NOMO-1 treated with dmso at 0.1 percent for 144 hours (cell line): Measurements from ENCODE around the gene POLR1D.
A peak's percentile ranks its signal among the peaks of the same experiment; 100 is the strongest.
"Not testable (repeated sequence)": the region's sequence is repeated elsewhere in the genome, so short reads cannot be mapped to it uniquely, and the experiment has no call there.

Experiments
- DNase-seq: peaks from one replicate; lab custom pipeline; 2025; ENCODE audit not compliant: unreplicated experiment; lab: John Stamatoyannopoulos, UW

The POLR1D gene

GRCh38 chr13:27613628-27614027 is 8.1 kb upstream of the POLR1D start:
- no peak for DNase-seq

DNA sequence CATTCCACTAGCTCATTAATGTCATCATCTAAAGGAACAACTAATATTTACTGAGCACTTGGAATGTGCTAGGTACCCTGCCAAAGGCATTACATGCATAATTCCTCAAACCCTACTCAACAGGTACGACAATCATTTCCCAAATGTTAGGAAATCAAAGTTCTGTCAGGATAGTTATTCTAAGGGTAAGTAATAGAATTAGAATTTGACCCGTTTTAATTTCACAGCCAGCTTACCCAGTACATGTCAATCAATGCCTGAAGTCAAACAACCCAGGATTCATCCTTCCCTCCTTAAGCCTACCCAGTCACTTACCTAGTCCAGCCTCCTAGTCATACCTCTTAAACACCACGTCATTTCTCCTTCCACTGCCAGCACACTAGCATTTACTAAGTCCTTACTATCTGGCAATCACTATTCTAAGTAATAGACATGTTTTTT is 3.8 kb upstream of the POLR1D start:
- DNase-seq: no peak

- DNase-seq: no peak
Observed at GRCh38 chr13:27619093-27619727, 2.5 kb upstream of the POLR1D start.

GRCh38 chr13:27619728-27620376 is 1.8 kb upstream of the POLR1D start:
- DNase-seq: peak; percentile 29

- peak; percentile 99 for DNase-seq
Observed at GRCh38 chr13:27620377-27621115, 1.1 kb upstream of the POLR1D start, which contains the start of gene LNX2. LNX2 (minus strand) TSS chr13:27620529; CDS start chr13:27581703, 38,826 bp downstream.

GRCh38 chr13:27621116-27621365 is 651 bp upstream of the POLR1D start:
- DNase-seq: no peak

DNA sequence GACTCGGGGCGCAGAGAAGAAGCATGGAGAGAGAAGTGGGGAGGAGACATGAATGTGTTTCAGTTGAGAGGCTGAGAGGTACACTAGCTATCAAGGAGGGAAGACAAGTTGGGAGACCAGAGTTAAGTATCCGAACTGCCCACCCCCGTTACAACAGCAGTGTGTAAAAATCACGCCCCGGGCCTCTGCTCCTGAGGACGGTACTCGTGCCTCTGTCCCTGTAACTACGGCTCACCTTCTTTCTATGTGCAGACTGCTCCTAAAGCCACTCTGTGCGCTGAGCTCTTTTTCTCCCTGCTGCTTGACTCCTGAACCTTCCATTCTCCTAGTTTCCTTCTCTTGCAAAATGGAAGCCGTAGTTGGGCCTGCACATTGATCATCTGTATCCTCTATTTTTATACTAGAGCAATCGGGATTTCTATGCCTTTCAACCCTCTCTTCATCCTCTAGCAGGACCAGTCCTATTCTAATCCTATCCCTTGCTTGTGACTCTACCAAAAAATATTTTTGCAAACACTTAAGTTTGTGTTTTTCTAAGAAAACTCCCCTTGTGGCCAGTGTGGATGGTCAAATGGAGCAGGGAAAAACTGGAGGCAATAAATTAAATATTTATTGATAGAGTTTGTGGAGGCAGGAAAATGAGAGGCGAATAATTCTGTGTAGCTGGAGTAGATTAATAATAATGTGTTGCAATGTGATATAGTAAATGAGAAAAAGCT is 569 bp downstream of the POLR1D start:
- no peak for DNase-seq

DNA sequence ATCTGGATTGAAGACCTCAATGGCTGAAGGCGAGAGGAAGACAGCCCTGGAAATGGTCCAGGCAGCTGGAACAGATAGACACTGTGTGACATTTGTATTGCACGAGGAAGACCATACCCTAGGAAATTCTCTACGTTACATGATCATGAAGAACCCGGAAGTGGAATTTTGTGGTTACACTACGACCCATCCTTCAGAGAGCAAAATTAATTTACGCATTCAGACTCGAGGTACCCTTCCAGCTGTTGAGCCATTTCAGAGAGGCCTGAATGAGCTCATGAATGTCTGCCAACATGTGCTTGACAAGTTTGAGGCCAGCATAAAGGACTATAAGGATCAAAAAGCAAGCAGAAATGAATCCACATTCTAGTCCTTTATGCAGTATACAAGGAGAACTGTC is 1.2 kb downstream of the POLR1D start:
- no peak for DNase-seq

DNA sequence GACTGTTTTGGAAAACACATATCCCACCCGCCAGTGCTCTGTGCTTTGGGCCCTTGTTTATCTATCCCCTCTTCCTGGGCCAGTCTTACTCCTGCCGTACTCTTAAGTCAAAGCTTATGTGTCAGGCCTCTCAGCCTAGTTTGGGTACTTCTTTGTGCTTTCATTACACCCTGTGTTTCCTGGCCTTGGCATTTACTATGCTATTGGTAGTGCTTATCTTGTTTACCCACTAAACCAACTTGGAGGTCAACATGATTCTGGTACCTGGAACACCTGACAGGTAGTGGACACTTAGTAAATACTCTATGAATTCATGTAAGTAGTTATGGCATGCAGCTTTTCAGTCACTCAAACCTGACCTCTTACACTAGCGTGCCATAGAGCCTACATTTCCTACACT is 2.4 kb downstream of the POLR1D start:
- DNase-seq: no peak

DNA sequence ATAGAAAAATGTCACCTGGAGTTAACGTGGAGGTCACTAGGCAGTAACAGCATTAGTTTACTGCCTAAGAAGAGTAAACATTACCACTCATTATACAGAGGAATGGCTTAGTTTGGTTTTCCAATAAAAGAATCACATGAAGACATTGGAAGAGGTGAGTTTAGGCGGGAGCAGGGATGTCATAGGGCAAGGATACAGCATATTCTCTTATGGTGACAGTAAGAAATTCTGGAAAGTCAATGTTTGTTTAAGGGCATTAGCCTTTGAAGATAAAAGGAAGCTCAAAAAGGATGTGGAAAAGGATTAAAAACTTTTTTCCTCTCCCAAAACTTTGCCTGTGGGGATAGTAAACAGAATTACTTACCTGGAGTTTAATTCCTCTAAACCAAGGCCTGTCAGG is 4.1 kb downstream of the POLR1D start:
- DNase-seq: no peak

GRCh38 chr13:27627380-27627779 is 5.7 kb downstream of the POLR1D start:
- DNase-seq: no peak

DNA sequence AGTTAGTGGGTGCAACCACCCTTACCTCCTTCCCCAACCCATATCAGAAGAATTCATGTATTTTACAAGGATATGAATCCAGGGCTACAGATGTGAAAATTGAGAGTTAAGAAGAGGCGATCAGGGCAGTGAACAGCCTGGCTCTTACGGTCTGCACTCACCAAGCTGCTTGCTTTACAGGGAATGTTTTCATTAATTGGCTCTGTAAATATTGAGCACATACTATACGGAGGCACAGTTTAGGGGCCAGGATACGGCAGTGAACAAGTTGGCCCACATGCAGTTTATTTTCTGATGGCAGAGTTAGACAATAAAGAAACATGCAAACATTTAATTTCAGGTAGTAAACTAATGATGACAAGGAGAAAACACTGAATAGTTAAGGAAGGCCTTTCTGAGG is 6.4 kb downstream of the POLR1D start:
- no peak for DNase-seq

DNA sequence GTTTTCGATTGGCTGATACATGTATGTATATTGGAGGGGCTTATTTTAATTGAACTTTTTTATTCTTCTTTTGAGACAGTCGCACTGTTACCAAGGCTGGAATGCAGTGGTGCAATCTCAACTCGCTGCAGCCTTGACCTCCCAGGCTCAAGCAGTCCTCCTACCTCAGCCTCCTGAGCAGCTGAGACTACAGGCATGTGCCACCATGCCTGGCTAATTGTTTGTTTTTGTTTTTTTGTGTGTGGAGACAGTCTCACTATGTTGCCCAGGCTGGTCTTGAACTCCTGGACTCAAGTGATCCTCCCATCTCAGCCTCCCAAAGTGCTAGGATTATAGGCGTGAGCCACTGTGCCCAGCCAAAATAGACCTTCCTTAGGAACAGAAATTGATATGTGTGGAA is 7.1 kb downstream of the POLR1D start:
- not testable (repeated sequence) for DNase-seq

GRCh38 chr13:27631156-27631555 is 9.5 kb downstream of the POLR1D start:
- DNase-seq: no peak

DNA sequence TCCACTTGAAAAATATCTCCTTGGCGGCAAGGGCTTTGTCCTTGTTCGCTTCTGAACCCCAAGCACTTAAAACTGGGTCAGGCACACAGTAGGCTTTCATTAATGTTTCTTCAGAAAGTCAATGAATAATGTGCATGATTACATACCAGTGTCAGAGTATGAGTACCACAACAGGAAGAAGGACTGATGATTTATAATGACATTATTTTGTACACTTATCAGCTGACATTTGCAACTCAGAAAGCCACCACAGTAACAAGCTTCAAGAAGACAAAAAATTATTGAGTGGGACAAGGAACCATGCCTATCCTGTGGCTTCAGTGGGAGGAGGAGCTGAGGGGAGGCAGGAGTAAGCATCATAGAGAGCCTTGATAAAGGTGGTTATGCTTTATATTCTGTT is 10.0 kb downstream of the POLR1D start:
- DNase-seq: no peak

- no peak for DNase-seq
Observed at GRCh38 chr13:27632214-27632613, 10.5 kb downstream of the POLR1D start.

DNA sequence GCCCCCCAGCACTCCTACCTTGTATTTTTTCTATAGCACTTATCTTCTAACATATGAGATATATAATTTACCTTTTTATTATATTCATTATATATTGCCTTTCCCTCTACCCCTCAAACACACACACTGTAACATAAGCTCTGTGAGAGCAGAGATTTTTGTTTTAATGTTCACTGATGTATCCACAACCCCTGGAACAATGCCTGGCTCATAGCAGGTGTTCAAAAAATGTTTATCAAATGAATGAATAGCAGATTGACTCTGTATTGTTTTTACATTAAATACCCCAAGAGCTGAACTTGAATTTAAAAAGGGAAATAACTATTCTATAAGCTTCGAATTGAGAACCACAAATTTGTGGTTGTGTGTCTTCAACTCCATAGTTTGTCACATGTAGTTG is 11.0 kb downstream of the POLR1D start:
- DNase-seq: no peak

- no peak for DNase-seq
Observed at GRCh38 chr13:27634231-27634630, 12.5 kb downstream of the POLR1D start.

DNA sequence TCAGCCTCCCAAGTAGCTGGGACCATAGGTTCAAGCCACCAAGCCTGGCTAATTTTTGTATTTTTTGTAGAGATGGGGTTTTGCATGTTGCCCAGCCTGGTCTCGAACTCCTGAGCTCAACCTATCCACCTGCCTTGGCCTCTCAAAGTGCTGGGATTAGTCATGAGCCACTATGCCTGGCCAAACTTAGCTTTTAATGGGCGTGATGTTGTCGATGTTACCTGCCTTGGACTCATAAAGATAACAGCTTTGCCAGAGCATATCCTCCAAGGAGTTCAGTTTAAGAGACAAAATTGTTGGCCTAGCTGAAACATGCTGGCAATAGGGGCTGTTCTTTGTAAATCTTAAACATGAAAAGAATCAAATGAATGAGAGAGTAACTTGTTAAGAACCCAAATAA is 13.1 kb downstream of the POLR1D start:
- DNase-seq: no peak

DNA sequence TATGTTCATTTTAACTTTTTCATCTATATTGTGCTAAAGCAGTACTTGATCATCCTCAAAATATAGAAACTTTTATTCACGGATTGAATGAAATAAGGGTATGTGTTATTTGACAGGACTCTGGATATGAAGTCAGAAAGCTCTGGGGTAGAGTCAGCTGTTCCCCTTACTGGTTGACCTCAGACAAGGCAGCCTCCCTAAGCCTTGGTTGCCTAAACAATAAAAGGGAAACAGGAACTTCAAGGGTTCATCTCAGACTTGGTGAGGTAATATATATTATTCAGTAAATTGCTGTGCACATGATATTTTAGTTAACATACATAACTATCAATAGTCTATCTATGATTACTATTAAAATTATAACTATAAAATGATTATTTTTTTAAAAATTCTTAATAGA is 13.6 kb downstream of the POLR1D start:
- peak; percentile 40 for DNase-seq

- no peak for DNase-seq
Observed at GRCh38 chr13:27636589-27637288, 15.0 kb downstream of the POLR1D start.
